ENCODE results near the gene ANGPTL2. TPM values are rescaled to one million over a fixed set of nuclear protein-coding genes. Genes with fewer than 3 reads are reported as not detected.
"Not testable (repeated sequence)": the region's sequence is repeated elsewhere in the genome, so short reads cannot be mapped to it uniquely, and the experiment has no call there.

Gene ANGPTL2, protein sequence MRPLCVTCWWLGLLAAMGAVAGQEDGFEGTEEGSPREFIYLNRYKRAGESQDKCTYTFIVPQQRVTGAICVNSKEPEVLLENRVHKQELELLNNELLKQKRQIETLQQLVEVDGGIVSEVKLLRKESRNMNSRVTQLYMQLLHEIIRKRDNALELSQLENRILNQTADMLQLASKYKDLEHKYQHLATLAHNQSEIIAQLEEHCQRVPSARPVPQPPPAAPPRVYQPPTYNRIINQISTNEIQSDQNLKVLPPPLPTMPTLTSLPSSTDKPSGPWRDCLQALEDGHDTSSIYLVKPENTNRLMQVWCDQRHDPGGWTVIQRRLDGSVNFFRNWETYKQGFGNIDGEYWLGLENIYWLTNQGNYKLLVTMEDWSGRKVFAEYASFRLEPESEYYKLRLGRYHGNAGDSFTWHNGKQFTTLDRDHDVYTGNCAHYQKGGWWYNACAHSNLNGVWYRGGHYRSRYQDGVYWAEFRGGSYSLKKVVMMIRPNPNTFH
- 5.0 and 5.2 TPM in 2 replicates for total RNA-seq (2014; rRNA removed; shearing (Covaris generic))
- 0.16 and 0.37 TPM in 2 replicates for polyA plus RNA-seq (2015; cell fraction: cytosol; rRNA removed)
- 0.36 and 0.94 TPM in 2 replicates for polyA plus RNA-seq (2015; cell fraction: nucleus; rRNA removed)

DNA sequence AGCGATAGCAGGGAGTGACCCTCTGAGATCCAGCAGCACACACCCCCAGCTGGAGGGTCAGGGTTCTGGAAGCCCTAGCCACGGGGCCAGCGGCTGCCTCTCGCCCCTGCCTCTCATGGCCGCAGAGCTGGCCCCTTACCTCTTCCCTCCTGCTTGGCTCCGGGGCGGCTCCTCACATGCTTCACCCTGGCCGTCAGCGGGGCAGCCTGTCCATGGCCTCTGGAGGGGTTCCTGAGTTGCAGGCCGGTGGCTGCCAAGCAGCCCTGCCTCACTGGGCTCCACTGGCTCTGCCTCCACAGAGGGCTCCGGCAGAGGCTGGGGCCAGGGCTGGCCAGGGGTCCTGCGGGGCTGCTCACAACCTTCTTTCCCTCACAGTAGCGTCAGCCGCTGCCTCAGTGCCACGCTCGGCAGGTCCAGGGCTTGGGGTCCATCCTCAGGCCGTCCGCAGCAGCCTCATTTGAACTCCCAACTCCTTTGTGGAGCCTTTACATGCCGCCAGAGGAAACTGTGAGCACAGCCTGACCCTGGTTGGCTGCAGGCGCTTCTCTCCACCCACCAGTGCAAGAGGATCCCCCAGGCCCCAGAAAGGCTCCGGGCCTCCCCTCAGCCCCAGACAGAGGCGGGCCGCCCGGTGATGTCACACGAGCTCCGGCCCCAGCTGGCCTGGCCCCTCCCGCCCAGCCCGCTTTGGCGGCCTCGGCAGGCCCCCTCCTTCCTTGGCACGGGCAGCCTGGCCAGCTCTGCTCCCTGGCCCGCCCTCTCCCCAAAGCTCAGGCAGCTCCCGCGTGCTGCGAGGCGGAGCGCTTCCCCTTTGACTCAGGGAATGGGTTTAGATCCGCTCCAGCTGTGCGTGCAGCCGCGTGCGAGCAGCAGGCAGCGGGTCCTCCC is at the start of gene ANGPTL2:
Gene ANGPTL2, minus strand, starts transcription at position 460 of the 888 bp plus-strand sequence. CDS start 13,904 bp downstream, outside the sequence.
- peak; percentile 87 for DNase-seq (ENCODE audit: low read depth)

DNA sequence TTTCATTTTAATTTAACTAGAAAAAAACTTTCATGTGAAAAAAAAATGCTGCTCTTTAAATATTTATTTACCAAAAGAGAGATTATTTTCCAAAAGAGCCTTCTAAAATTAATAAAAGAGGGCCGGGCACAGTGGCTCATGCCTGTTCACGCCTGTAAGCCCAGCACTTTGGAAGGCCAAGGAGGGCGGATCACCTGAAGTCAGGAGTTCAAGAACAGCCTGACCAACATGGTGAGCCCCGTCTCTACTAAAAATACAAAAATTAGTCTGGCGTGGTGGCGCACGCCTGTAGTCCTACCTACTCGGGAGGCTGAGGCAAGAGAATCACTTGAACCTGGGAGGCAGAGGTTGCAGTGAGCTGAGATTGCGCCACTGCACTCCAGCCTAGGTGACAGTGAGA is 48.9 kb upstream of the ANGPTL2 start:
- DNase-seq (ENCODE audit: low read depth), result not testable (repeated sequence)

DNA sequence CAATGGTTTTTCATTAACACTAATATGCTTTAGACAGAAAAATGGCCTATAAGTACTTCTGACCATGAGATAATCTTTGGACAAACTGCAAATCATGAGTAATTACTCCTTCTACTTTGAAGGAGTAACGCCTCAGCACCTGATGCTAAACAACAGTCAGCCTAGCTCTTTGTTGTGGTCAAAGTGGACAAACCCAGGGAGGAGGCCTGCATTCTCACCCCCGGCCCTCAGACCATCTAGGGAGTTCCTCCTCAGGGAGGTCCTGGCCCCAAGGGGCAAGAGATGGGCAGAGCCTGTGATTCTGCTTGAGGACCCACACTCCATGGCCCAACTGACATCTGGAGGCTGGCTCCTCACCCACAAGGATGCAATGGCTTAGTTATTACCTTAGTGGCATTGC is 48.2 kb upstream of the ANGPTL2 start:
- no peak for DNase-seq (ENCODE audit: low read depth)

DNA sequence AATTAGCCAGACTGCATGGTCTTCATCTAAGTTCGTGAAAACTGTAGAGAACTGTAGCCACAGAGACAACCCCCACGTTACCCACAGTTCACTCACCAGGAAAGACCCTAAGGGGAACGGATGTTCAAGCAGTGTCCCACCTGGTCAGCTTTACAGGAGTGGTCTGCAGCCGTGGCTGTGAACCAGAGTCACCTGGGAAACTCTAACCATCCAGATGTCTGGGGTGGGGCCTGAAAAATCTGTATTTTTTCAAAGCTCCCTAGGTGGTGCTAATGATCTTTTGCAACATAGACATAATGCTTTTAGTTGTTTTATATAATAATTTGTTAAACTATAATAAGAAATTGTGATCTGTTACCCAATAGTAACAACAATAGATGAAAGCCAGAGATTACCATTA is 47.7 kb upstream of the ANGPTL2 start:
- no peak for DNase-seq (ENCODE audit: low read depth)

DNA sequence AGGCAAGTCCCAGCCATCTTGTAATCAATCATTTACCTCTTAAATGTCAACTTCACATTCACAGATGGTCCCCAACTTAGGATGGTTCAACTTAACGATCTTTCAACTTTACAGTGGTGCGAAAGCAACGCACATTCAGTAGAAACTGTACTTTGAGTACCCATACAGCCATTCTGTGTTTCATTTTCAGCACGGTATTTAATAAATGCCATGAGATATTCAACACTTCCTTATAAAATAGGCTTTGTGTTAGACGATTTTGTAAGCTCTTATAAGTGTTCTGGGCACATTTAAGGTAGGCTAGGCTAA is 47.1 kb upstream of the ANGPTL2 start:
- no peak for DNase-seq (ENCODE audit: low read depth)

DNA sequence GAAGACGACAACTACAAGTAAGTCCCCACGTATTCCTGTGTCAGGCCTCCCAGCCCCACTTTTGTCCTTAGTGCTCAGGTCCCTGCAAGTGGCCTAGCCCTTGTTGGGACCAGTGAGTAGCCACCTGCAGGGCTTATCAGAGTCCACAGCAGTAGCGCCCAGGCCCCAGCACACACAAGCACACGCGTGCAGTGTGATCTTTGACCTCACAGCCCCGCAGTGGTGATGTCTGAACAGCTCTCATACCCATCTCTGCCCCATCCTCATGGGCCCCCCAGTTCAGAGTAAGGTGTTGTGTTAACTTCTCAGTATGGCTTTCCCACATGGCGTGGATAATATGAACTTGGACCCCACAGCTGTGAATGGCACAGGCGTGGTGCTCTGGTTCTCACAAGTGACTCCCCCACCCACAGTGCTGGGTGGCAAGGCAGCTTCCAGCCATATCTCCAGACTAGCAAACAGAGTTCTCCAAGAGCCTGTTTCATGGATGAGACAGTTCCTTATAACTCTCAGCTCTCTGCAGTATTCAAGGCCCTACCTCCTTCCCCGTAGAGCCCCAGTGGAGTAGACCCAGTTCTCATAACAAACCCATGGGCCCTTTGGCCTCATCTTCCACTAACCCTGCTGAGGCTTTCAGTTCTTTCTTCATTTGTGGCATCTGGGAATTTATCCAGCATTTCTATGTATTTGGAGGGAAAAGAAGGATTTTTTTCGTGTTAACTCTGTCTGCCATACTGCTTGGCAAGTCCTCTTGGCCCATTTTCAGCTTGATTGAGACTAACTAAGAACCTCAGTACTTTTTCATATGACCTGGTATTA is 46.5 kb upstream of the ANGPTL2 start:
- no peak for DNase-seq (ENCODE audit: low read depth)

DNA sequence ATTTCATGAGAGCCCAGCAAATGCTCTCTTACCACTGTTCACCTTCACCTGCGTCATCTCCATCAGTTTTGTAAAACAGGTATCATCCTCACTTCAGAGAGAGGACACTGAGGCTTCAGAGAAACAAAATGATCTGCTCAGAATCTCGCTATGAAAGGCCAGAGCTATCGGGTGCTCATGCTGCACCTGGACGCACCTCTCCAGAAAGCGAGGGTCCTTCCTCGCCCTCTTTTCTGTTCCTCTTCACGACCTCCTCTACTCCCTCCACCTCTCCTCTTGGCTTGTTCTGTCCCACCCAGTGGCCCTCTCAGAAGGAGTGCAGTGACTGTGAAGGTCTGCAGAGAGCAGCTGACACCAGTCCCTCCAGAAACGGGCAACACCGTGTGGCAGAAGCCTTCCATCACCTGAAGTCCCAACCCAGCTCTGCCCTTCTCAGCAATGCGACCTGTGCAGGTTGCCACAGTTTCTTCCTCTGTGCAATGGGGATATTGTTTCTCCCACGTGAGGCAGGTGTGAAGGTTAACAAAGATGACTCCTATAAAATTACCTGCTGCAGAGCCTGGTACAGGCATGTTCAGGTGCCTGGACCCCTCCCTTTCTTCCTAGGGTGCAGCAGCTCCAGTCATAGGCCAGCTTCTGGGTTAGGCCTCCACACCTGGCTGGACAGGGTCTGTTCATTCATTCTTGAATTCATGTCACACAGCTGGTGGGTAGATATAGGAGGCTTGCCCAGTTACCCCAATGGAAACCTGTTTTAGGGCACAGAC is 45.3 kb upstream of the ANGPTL2 start:
- no peak for DNase-seq (ENCODE audit: low read depth)

DNA sequence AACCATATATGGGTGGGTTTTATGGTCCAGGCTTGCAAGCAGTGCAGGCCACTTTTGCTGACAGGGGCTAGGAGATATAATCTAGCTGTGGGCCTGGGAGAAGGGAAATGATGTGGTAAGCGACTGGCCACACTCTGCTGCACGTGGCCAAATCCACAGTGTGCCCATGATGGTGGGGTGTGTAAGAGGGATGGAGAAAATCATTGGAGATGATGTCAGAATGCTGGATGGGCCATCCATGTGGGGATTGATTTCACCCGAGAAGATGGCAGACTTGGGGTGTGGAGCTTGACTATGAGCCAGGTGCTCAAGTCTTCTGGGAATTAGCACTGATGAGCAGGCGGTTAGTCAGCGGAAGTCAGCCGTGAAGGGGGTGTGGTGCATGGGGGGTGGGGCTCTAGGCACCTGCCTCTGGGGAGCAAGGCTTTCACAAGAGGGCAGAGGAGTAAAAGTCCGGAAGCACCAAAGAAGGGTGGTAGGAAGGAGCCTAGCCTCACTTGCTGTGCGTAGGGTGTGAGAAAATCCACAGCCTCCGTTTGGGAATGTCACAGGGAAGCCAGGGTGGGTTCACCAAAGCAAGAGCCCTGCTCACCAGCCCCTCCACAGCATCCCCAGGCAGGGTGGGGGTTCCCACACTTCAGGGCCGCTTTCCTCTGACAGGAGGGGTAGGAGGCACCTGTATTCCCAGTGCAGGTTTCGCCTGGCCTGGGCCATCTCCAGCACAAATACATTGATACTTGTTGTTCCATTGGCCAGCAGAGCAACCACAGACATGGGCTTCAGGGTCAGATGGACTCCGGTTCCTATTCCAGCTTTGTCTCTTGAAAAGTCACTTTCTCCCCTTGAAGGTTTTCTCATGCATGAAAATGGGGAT is 44.5 kb upstream of the ANGPTL2 start:
- peak; percentile 90 for DNase-seq (ENCODE audit: low read depth)

DNA sequence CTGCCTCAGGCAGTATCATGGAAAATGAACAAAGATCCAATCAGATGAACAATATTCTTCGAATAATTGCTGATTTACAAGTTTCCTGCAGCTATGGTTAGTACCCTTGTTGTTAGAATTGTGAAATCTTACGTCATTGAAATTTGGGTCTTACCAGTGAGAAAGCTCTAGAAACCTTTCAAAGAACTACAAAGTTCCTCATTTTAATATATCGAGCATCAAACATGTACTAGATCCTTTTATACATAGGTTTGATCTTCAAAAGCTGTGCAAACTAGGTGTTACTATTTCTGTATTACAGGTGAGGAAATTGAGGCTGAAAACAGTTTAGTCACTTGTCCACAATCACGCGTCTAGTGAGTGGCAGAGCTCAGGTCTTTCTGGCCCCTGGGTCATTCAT is 43.7 kb upstream of the ANGPTL2 start:
- no peak for DNase-seq (ENCODE audit: low read depth)

DNA sequence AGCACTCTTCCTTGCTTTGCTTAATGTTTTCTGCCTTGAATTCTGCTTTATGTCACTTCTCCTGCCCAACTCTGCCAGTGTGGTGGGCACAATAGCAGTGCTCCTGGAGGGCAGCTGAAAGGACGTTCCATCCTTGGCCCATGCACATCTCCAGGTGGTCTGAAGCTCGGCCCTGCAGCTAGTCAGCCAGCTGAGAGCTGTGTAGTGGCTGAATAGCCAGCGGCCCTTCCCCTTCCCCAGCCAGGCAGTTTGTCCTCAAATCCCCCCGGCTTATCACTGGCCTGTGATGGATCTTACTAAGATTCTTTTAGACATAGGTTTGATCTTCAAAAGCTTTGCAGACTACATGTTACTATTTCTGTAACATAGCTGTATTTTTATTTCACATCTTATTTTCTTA is 42.7 kb upstream of the ANGPTL2 start:
- no peak for DNase-seq (ENCODE audit: low read depth)

DNA sequence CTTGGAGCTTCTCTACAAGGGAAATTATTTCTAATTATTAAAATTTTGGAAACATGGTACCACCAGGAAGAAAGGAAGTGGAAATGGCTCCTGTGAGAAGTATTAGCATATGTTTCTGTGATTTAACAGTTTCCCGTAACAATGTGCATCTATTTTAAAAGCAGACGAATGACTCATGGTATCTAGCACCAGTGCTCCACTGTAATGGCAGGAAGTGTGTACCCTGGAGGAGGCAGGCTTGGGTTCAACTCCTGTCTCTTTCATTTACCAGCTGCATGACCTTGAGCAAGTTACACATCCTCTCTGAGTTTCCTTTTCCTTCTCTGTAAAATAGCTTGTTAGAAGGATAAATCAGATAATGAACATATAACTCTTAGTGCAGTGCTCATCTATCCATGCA is 41.0 kb upstream of the ANGPTL2 start:
- peak; percentile 91 for DNase-seq (ENCODE audit: low read depth)

DNA sequence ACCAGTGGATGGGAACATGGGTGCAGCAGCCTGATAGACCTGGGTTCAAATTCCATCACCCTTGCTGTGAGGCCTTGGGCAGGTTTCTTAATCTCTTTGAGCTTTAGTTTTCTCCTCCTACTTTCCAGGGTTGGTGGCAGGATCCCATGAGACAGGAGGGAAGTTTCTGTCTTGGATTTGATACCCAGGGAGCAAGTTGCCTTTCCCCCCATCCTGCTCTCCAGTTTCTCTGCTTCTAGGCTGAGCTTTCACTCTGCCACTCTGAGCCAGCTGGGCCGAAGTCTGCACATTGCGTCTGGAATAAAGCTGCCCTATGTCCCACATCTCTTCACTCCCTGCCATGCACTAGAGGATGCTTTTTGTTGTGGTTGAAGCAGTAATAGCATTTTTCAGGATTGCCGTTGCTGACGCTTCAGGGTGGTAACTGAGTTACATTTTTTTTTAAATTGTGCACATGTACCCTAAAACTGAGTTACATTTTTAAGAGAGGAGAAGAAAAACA is 40.5 kb upstream of the ANGPTL2 start:
- peak; percentile 35 for DNase-seq (ENCODE audit: low read depth)

DNA sequence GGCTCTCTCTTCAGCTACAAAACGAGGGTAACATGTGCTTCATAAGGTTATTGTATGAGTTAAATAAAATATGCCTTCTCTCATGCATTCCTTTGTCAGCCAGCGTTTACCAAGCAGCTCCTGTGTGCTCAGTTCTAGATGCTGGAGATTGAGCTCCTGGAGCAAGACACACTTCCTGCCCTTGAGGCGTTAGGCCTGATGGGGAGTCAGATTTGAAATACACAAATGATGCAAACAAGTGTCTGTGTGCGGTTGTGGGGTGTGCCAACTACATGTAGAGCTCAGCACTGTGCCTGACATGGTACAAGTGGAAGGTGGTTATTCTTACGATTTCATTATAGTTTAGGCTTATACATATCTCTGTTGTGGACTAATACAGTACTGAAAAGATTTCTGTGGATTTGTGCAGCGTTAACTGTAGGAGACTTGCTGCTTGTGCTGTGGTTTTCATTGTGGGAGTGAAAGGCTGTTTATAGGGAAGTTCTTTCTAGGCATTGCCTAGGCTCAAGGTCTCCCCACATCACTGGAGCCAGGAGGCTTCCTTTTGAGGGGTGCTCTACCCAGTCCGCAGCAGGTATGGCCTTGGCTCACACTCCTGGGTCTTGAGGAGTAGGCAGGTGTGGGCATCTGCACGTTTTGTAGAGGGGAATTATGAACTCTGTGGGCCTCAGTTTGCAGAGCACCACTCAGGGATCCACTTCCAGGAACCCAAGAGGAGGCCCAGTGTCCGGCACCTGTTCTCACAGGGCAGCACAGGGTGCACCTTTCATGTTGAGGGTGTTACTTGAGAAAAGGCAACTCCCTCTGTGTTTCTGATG is 39.8 kb upstream of the ANGPTL2 start:
- DNase-seq (ENCODE audit: low read depth), result no peak

DNA sequence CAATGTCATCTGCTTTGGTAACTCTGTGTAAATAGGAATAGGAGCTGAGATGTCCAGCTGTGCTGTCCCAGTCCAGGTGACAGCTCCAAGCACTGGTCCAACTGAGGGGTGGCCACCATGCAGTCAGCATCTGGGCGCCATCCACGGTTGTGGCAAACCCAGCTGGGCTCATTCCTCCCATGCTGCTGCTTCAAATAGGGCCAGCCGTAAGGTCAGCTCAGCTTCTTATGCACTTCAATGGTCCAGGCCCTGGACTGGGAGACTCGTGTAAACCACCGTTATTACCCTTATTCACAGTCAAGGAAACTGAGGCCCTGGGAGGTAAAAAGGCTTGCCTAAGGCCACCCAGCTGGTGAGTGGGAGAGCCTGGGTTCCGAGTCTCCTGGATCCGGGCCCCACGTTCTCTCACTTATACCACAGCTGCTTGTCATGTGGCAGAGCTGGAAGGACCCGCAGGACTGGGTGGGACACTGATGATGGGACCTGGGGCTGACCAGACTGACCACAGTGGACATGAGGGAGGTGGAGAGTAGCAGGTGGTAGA is 38.7 kb upstream of the ANGPTL2 start:
- DNase-seq (ENCODE audit: low read depth), result no peak

DNA sequence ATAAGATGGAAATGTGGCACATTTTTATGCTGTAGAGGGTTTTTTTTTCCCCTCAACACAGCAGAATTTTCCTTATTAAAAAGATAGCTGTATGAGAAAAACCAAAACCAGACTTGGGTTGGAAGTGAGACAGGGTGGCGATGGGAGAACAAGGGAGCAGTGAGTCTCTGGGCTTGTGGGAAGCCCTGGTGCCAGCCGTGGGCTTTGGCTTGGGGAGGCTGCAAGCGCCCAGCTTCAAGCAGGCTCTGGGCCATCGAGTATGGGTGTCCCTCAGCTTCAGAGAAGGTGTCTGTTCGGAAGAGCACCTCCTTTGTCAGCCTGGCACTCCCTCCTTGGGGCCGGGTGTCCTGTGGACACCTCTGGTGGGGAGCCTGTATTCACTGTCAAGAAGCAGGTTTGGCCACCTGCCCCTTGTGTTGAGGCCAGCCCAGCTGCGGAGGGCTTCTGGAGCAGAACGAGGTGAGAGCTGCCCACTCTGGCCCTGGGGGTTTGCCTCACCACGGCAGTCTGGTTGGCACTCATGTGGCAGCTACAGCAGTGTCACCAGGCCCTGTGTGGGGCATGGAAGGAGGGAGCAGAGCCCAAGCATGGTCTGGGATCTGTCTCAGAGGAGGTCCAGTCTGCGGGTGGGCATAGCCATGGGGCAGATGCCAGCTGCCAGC is 37.6 kb upstream of the ANGPTL2 start:
- DNase-seq (ENCODE audit: low read depth), result no peak

DNA sequence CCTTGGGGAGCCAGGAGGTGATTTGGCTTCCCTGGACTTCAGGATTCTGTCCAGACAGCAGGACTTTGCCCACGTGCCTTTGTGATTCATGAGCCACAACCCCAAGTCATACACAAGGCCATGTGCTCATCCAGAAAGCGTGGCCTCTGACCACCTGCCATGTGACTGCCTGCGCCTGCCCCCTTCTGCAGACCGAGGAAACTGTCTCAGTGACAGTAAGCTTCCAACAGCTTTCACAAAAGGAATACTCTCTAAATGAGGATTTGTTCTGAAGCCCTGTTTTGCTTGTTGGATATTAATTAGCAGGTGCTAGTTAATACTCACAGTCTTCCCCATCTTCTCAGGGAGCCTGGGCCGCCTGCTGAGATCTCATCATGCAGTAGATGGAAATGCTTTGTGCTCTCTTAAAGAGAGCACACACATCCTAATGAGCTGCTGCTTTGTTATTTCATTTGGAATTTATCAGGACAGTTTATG is 36.9 kb upstream of the ANGPTL2 start:
- DNase-seq (ENCODE audit: low read depth), result peak; percentile 94

DNA sequence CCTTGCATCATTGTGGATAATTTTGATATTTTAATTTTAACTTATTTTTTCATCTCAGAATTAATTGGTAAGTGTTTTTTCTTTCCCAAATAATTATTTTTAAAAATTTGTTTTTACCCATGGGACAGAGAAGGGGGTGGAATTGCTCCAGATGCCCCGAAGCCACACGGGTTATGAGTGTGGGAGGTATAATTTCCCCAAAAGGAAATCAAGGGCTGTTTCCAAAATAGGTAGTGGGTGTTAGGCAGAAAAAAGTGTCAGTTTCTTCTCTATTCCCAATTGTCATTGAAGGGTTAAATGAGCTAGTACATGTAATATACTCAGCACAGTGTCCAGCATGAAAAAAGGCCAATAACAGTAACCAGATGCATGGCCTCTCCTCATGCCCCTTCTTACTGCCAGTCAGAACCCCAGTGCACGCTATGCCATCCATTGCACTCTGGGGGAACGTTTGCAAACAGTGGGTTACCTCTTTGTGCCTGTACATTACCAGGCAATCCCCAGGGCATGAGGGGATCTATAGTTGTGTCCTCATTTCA is 36.4 kb upstream of the ANGPTL2 start:
- no peak for DNase-seq (ENCODE audit: low read depth)
